NCI-H1436 (cell line): ENCODE data around the gene CAPS.

Source experiments
- DNase-seq: peaks from one replicate; lab custom pipeline; 2025; lab: John Stamatoyannopoulos, UW

The CAPS gene

GRCh38 chr19:5910638-5910907 is 3.5 kb upstream of the CAPS start:
- no peak for DNase-seq

GRCh38 chr19:5911366-5911765 is 2.7 kb upstream of the CAPS start:
- DNase-seq: no peak

GRCh38 chr19:5914358-5914774 is 312 bp downstream of the CAPS start:
- DNase-seq: no peak

- no peak for DNase-seq
Measured at GRCh38 chr19:5914946-5915781, 1.1 kb downstream of the CAPS start.

- no peak for DNase-seq
Measured at GRCh38 chr19:5915782-5916165, 1.7 kb downstream of the CAPS start.

GRCh38 chr19:5916181-5916708 is 2.2 kb downstream of the CAPS start:
- no peak for DNase-seq

GRCh38 chr19:5917431-5918107 is 3.5 kb downstream of the CAPS start:
- DNase-seq: no peak

GRCh38 chr19:5918463-5919079 is 4.5 kb downstream of the CAPS start:
- DNase-seq: no peak

GRCh38 chr19:5921516-5922160 is 7.6 kb downstream of the CAPS start:
- no peak for DNase-seq

- no peak for DNase-seq
Measured at GRCh38 chr19:5922161-5922545, 8.1 kb downstream of the CAPS start.

- DNase-seq: no peak
Measured at GRCh38 chr19:5923356-5923755, 9.3 kb downstream of the CAPS start.

GRCh38 chr19:5925830-5926427 is 11.9 kb downstream of the CAPS start:
- DNase-seq: no peak

GRCh38 chr19:5926641-5927440 is 12.8 kb downstream of the CAPS start:
- no peak for DNase-seq

- no peak for DNase-seq
Measured at GRCh38 chr19:5927441-5927821, 13.4 kb downstream of the CAPS start.

- DNase-seq: no peak
Measured at GRCh38 chr19:5929179-5929578, 15.1 kb downstream of the CAPS start.

GRCh38 chr19:5929625-5930024 is 15.6 kb downstream of the CAPS start:
- DNase-seq: no peak

GRCh38 chr19:5931251-5931650 is 17.2 kb downstream of the CAPS start:
- DNase-seq: no peak

- no peak for DNase-seq
Measured at GRCh38 chr19:5932146-5932545, 18.1 kb downstream of the CAPS start.

- DNase-seq: no peak
Measured at GRCh38 chr19:5932609-5933262, 18.7 kb downstream of the CAPS start.

- DNase-seq: no peak
Measured at GRCh38 chr19:5933391-5934068, 19.5 kb downstream of the CAPS start.
